Activated CD4-positive, alpha-beta T cell treated with anti-CD3 and anti-CD28 coated beads, Interleukin-10, Interleukin-2, amounts not matched to agents 100 ng/mL and 50 ng/mL, durations not matched to agents 16 hours and 8 hours (primary cell): ENCODE results near the gene NF1.
"Not testable (repeated sequence)": the region's sequence is repeated elsewhere in the genome, so short reads cannot be mapped to it uniquely, and the experiment has no call there.

Source experiments
- DNase-seq: peaks from one replicate; pipeline ENCODE4 v3.0.0-alpha.2; 2020

NF1 gene

DNA sequence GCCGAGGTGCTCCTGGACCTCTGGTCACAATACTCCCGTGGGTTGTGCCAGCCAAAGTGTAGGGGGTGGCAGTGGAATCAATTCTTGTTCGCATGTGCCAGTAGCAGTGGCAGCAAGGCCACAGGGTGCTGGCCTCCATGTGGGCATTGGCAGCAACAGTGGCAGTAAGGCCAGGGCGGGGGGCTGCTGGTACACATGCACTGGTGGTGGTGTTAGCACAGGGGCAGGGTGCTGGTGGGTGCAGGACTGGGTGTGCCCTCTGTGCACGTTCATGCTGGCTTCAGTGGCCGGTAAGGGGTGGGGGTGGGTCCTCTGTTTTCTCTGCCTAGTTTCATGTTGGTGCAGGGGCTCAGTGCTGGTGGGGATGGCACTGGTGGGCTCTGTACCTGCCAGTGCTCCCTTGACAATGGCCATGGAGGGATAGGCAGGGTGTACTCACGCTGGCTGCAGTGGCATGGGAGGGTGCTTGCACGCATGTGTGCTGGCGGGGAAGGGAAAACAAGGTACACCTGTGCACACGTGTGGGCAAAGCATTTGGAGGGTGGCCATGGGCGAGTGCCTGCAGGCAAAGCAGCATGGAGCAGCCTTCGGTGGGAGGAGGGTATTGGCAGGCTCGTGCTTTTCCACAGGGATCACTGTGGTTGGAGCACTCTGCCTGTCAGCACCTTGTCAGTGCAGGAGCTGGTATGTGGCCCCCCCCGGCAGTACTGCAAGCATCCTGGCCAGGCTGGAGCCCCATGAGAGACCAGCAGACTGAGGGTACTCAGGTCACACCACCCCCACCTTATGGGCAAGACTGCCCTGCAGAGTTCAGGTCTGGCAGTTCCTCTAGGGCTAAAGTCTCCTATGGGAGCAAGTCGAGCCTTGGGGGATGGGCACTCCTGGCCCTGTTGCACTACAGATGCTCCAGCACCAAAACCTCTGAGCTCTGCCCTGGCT lies 35.8 kb downstream of the NF1 start:
- DNase-seq: no peak

DNA sequence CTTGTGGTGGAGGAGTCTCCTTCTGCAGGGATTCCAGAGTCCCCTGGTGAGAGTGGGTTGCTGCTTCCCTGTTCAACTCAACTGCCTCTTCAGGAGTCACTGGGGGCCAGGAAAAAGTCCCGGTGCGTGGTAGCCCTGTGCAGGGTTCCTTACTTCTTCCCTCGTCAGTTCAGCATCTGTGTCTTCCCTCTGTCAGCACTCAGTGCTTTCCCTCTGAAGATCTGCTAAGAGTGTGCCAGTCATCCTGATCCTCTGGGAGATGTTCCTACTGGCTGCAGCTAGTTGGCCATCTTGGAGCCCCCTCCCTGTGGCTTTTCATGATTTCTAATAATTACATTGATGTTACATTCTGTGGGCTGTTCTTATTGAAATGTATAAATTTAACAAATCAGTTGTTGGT lies 36.5 kb downstream of the NF1 start:
- no peak for DNase-seq

DNA sequence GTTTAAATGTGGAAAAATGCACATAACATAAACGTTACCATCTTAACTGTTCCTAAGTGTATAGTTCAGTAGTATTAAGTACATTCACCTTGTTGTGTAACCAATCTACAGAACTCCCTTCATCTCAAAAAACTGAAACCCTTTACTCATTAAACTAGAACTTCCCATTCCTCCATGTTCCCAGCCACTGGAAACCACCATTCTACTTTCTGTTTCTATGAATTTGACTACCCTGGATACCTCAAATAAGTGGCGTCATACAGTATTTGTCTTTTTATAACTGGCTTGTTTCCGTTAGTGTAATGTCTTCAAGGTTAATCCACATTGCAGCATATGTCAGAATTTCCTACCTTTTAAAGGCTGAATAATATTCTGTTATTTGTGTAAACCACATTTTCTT lies 38.2 kb downstream of the NF1 start:
- DNase-seq: no peak

DNA sequence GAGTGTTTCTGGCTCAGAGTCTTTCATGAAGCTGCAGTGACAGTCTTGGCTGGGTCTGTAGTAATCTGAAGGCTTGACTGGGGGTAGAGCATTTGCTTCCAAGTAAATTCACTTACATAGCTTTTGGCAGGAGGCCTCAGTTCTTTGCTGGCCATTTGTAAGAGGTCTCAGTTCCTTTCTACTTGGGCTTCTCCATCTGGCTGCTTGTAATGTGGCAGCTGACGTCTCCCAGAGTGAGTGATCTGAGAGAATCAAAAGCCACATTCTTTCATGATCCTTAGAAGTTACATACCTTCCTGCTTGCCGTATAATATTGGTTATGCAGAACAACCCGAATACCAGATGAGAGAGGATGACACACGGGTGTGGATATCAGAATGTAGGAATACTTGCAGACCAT lies 39.8 kb downstream of the NF1 start:
- no peak for DNase-seq

DNA sequence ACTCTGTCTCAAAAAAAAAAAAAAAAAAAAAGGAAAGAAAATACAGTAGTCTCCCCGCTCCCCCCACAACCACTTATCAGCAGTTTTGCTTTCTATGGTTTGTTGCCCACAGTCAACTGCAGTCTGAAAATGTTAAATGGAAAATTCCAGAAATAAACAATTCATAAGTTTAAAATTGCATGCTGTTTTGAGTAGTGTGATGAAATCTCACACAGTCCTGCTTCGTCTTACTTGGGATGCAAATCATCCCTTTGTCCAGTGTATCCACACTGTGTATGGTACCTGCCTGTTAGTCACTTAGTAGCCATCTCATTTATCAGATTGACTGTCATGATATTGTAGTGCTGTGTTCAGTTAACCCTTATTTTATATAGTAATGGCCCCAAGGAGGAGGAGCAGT lies 41.5 kb downstream of the NF1 start:
- DNase-seq: no peak

DNA sequence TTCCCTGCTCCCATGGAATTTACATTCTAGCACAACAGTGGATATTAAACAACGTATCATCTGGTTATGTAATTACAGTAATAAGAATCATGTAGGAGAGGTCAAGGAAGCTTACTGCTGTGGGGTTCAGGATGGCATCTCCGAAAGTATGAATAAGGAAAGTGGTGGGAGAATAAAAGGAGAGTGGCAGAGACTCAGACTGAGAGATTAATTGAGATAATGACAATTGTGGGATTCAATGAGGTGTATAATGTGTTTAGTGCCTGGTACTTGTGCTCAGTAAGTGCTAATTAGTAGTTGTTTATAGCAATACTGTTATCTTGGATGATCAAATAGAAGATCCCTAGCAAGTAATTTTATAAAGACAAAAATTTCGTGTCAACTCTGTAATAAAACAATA lies 45.3 kb downstream of the NF1 start:
- no peak for DNase-seq

DNA sequence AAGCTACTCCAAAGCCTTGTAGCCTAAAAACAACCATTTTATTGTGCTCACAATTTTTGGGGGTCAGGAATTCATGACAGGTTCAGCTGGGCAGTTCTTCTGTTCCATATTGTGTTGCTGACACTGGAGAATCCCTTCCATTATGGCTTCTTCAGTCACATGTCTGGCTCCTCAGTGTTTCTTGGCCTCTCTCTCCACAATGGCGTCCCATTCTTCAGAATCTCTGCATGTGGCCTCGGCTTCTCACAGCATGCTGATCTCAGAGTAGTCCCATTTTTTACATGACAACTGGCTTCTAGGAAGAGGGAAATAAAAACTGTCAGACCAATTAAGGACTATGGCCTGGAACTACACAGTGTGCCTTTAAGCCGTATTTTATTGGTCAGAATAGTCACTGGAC lies 49.7 kb downstream of the NF1 start:
- DNase-seq: no peak

DNA sequence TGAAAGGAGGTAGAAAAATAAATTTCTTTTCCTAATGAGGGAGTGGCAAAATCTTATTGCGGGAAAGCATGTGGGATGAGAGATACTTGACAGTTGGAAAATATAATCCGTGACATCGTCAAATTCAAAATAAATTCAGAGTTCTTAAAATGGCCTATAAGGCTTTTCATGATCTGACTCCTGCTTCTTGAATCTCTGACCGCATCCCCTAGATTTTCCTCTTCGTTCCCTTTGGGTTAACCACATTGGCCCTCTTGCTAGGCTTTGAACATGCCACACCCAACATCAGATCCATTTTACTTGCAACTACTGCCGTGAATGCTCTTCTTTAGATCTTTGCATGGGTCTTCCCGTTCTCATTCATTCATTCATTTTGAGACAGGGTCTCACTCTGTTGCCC lies 50.1 kb downstream of the NF1 start:
- no peak for DNase-seq

DNA sequence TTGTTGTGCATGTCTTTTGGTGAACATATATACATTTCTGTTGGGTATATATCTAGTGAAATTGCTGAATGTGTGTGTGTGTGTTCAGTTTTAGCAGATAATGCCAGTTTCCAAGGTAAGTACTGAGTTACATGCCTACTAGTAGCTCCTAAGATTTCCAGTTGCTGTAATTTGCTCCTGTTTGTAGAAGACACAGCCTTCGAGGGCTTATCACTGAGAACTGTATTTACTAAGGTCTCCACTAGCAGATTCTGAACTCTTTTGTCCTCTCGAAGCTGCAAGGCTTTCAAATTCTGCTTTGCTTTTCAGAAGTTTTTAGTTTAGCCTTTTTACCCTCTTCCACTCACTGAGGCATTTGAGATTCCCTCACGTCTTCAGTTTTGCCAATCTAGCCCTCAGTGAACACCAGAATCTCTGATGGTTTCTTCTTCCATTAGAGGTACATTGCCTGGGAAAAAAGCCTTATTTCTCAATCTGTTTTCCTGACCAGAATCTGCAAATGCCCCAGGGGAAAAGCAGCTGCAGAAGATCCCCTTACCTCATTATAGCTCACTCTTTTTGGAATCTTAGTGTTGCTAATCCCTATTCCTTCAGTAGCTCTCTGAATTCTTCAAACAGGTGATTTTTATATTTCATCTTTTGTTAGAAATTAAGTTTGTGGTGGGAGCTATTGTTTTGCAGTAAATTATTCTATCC lies 52.9 kb downstream of the NF1 start:
- DNase-seq: no peak

DNA sequence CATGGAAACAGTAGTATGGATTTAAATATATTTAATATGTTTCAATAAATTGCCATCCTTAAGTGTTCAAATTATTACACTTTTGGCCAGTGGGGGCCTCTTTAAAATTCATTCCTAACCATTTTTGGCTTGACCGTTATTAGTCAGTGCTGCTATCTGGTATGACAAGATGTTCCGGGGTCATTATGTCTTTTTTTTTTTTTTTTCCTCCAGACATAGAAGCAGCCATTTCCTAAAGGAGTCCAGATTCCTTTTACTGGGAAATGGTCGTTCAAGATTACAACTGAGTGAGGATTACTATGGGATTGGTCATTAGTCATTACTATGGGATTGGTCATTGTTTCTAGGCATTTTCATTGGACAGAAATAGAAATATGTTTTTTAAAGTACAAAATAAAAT lies 53.4 kb downstream of the NF1 start:
- no peak for DNase-seq

DNA sequence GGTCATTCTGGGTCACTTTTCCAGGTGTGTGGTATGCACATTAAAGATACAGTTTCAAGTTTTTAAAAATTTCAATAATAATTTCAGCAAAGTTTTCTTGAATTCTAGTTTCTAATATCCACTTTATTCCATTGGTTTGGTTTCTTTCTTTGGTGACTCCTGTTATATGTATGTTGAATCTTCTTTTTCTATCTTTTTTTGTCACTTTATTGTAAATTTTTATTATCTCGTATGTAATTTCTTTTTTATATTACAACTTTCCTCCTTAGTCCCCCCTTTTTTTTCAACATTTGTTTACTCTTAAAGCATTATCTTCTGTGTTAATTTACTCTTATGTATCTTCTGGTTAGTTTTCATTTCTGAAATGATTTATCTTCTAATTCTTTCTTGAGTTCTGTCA lies 57.5 kb downstream of the NF1 start:
- DNase-seq: no peak

DNA sequence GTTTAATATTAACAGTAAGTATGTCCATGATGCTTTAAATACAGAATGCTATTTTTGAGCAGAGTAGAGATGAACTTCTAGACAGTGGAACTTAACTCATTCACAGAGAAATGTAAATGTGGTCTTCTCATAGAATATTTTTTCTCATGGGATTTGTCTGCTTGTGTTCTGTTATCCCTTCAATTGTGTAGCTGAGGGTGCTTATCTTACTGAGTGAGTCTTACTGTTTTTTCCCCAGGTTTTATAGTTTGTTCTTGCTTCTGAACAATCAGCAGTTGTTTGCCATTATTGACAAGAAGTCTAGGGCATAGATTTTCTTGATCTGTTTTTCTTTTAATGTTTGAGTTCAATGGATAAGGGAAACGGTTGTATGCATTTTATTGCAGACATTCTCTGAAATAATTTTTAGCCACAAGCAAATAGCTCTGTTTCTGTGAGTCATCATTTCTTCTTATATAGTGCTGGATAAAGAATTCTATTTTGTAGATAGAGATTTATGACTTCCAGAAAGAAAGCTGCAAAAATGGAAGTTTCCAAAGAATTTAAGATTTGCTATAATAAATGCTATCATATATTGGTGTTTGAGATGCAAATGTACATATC lies 60.5 kb downstream of the NF1 start:
- DNase-seq: no peak

DNA sequence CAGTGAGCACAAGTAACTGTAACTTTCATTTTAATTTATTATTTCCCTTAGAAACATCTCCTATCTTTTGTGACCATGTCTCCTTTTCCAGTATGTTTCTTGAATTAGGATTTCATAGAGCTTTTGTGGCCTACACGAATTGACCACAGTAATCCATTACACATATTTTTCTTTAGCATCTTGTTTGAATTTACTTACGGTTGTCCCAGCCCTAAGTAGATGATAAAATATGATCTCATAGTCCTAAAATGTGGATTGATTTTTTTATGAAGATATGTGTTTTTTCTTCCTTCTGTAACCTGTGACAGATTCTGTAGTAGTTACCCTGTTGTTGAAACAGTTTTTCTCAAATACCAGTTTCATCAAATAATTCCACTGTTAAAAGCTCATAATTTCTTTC lies 61.5 kb downstream of the NF1 start:
- DNase-seq: no peak

DNA sequence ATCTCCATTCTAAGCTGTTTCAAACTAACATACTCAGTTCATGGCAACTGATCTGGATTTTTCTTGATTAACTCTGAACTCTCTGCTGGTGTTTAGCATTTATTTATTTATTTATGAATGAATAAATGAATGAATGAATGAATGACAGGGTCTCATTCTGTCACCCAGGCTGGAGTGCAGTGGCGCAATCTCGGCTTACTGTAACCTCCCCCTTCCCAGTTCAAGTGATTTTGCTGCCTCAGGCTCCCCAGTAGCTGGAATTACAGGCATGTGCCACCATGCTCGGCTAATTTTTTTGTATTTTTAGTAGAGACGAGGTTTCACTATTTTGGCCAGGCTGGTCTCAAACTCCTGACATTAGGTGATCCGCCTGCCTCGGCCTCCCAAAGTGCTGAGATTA lies 62.1 kb downstream of the NF1 start:
- not testable (repeated sequence) for DNase-seq

DNA sequence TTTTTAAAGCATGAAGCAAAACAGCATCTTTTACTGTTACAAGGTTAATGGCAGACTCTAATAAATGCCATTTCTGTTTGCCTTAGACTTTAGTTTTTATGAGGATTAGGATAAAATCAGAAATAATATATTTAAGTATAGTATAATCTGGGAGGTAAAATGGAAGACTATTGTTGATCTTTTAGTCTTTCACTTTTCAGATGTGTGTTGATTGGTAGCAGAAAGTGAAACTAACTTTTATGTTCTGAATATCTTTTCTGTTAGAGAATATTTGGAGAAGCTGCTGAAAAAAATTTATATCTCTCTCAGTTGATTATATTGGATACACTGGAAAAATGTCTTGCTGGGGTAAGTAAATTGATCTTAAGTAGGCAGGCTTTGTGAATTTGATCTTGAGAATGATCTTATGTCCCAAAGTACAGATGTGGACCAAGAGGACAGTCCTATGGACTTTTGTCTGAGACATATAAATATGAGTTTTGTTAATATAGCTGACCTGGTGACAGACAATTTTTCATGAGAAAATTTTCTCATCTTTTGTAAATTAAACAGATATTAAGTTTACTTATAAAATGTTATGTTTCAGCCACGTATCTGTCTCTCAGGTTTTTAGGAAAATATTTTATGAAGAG lies 64.1 kb downstream of the NF1 start:
- no peak for DNase-seq

DNA sequence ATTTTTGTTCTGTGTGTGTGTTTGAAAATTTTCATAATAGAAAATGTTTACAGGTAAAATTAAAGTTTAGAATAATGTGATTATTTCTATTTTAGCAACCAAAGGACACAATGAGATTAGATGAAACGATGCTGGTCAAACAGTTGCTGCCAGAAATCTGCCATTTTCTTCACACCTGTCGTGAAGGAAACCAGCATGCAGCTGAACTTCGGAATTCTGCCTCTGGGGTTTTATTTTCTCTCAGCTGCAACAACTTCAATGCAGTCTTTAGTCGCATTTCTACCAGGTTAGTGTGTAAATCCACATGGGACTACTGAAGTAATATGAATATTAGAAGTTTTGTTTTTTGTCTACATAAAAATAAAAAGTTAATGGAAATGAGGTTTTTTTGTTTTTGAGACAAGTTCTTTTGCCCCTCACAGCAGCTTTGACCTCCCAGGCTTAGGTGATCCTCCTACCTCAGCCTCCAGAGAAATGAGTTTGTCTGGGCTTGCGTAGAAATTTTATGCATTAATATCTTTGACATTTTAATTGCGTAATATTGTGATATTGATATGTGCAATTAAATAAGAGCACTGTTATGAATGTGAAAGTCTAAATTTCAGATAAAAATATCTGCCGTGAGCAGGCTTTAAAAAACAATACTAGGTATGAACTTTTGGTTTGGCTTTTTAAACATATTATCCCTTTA lies 68.5 kb downstream of the NF1 start:
- no peak for DNase-seq

DNA sequence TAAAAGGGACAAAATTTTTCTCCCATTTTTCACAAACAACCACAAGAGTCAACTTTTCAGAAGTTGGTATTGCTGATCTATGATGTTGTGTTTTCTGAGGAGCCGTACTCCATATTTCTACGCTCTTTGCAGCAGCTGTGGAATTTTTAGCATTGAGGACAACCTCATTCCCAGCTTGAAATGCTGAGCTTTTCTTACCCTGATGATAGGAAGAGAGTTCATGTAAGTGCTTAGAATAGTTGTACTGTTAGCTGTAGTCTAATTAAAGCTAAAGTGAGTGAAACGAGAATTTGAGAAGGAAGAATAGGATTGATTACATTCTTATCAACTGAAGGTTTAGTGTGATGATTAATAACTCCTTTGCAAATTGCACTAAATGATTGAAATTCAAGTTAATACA lies 72.3 kb downstream of the NF1 start:
- no peak for DNase-seq

DNA sequence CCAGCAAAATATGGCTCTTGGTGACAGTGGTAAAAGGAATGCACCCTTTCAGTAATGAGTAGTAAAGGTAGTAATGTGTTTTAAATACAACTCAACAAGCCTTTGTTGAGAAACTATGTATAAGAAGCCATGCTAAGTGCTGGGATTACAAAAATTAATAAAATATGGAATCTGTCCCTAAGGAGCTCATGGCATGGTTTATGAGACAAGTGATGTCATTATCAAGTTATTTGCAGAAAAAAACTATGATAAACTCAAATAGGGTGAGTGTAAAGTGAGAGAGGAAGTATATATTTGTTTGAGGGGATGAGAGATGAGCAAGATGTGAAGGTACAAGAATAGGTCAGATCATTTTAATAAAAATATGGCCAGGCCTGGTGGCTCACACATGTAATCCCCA lies 76.9 kb downstream of the NF1 start:
- DNase-seq: no peak

DNA sequence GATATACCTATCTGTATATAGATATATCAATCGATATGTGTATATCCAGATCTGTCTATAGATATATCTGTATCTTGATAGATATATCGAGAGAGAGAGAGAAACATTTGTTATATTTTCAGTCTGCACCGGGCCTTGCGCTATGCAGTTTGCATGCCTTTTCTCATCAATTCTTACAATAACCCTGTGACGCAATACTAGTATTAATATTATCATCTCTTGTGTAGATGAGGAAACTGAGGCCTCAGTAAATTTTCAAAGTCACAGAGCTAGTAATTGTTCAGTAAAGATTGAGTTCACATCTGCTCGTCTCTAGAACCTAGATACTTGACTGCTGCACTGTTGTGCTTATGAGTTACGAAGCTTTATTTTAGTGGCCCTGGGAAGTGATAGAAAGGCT lies 77.6 kb downstream of the NF1 start:
- DNase-seq: no peak

DNA sequence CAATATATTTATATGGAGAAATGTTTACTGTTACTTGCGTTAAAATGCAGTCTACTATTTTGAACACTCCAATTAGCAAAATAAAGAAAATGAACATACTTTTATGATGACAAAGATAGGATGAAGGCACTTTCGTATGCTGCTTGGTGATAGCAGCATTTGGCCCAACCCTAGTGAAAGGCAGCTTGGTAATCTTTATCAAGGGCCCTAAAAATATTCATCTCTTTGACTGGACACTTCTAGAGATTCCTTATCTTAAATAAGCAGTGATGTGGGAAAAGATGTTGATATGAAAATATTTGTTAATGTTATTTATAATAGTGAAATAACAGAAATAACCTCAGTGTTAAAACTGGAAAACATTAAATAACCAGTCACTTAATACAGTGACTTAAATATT lies 79.4 kb downstream of the NF1 start:
- DNase-seq: no peak

DNA sequence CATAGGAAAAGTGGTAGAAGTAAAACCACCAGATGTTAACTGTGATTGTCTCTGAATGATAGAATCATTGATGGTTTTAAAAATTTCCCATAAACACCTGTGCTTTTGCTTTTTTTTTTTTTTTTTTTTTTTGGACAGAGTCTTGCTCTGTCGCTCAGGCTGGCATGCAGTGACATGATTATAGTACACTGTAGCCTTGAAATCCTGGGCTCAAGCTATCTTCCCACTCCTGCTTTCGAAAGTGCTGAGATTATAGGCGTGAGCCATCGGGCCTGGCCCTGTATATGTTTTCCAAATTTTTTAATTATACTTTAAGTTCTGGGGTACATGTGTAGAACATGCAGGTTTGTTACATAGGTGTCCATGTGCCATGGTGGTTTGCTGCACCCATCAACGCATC lies 80.5 kb downstream of the NF1 start:
- no peak for DNase-seq

DNA sequence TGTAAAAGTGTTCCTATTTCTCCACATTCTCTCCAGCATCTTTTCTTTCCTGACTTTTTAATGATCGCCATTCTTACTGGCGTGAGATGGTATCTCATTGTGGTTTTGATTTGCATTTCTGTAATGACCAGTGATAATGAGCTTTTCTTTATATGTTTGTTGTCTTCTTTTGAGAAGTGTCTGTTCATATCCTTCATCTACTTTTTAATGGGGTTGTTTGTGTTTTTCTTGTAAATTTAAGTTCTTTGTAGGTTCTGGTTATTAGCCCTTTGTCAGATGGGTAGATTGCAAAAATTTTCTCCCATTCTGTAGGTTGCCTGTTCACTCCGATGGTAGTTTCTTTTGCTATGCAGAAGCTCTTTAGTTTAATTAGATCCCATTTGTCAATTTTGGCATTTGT lies 81.4 kb downstream of the NF1 start:
- not testable (repeated sequence) for DNase-seq

DNA sequence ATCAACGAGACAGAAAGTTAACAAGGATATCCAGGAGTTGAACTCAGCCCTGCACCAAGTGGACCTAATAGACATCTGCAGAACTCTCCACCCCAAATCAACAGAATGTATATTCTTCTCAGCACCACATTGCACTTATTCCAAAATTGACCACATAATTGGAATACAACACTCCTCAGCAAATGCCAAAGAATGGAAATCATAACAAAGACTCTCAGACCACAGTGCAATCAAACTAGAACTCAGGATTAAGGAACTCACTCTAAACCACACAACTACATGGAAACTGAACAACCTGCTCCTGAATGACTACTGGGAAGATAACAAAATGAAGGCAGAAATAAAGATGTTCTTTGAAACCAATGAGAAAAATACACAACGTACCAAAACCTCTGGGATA lies 84.2 kb downstream of the NF1 start:
- not testable (repeated sequence) for DNase-seq
